HG02981 (cell line): ENCODE results near the gene CHRNA9.

Source experiments
- ATAC-seq: cut with Tn5 transposase; IDR thresholded peaks from one replicate; pipeline ENCODE4 v1.9.1; 2021; ENCODE audit warnings: mild to moderate bottlenecking, moderate library complexity; ENCODE audit not compliant: unreplicated experiment

CHRNA9 gene

DNA sequence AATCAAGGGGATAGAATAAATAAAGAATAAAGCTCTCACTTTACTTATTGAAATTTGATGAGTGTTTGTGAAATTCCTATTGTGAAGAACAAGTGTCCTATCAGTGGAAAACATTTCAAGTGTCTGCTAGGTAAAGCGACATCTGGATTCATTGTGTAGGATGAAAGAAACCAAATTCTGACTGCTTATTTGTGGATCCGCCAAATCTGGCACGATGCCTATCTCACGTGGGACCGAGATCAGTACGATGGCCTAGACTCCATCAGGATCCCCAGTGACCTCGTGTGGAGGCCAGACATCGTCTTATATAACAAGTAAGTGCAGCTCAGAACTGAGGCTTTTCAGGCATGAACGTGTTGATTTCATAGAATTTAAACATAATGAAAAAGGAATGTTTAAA is 1.9 kb downstream of the CHRNA9 start:
- no peak for ATAC-seq

DNA sequence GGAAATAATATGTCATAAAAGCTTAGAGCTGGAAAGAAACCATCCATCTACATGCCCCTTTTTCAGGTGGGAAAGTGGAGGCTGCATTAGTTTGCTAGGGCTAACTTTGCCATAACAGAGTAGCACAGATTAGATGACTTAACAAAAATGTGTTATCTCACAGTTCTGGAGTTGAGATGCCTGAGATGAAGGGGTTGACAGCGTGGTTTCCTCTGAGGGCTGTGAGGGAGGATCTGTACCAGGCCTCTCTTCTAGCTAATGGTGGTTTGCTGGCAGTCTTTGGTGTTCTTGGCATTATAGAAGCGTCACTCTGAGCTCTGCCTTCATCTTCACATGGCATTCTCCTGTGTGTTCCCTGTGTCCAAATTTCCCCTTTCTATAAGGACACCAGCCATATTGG is 2.4 kb downstream of the CHRNA9 start:
- no peak for ATAC-seq

DNA sequence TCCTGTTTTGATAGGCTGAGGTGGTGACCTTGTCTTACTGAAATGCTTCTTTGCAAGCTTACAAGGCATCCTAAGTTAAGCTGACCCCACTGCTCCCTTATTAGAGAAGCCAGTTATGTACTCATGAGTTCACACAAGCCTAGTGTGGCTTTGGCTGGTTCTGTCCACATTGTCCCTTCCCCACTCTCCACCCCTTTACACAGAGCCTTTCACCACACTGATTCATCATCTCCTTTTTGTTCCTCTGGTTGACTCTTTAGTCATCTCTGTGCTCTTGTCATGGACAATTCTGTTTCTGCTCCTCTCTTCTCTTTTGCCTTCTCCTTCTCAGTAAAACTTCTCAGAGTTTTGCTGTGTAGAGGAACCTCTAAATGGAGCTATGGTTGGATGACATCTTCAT is 4.9 kb downstream of the CHRNA9 start:
- ATAC-seq, result no peak

DNA sequence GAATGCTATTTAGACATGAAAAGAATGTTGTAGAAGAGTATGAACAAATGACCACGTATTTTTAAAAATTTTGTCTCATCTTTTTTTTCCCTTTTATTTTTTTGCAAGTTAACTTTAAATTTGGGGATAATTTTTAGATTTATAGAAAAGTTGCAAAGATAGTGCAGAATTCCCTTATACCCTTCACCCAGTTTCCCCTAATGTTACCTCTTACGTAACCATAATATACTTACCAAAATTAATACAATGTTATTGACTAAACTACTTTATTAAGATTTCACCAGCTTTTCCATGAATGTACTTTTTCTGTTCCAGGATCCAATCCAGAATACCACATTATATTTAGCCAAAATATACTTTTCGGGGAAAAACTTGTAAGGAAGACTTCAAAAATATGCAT is 12.3 kb downstream of the CHRNA9 start:
- ATAC-seq, result no peak

DNA sequence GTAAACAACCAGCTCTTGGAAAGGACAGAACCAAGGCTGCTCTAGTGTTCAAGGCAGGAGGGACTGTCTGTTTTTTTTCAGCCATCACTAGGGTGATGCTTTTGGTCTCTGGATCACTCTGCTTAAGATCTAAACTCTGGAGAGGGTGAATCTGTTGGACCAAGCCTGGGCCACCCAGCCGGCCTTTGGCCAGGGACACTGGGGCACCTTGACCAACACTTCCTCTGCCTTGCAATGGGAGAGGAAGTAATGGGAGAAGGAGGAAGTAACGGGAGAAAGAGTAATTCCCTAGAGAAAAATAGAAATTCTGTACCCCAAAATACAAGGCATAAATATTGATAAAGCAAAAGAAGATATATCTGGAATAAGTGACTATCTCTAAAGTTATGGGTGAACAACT is 12.9 kb downstream of the CHRNA9 start:
- ATAC-seq, result no peak

DNA sequence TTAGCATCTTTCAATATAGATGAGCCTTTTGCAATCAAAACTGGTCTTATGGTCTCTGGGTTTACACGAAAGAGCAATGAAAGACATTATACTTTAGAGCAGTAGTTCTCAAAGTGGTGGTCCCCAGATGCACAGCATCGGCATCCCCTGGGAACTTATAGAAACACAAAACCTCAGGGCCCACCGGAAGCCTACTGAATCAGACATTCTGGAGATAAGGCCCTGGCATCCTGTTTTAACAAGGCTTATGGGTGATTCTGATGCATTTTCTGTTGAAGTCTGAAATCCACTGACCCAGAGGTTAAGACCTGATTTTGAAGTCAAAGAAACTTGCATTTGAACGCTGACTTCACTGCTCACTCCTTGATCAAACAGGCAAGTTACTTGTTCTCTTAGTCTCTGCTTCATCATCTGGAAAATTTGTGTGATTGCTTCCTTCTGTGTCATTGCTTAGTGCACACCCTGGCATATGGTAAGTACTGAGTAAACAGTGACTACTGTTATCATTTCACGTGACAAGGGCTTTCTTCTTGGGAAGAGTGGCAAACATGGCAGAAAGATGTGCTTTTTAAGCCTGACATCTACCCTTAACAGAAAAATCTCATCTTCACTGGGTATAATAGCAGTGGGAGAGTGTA is 14.5 kb downstream of the CHRNA9 start:
- no peak for ATAC-seq

DNA sequence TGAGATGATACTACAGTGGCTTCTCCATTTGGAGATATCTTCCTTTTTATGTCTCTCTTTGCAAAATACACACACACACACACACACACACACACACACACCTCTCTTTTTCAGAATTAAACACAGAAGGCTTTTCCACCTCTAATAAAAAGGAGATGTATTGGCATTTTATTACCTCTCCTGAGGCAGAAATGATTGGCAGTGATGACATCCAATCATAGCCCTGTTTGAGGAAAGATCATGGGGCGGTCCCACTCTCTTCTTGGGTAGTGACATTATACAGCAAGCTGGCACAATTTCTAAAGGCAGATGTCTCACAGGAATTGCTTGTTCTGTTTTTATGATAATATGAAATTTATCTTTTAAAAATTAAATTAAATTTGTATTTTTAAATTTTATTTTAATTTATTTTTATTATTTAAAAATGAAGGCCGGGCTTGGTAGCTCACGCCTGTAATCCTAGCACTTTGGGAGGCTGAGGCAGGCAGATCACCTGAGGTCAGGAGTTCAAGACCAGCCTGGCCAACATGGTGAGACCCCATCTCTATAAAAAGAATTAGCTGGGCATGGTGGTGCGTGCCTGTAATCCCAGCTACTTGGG is 15.6 kb downstream of the CHRNA9 start:
- ATAC-seq, result no peak

DNA sequence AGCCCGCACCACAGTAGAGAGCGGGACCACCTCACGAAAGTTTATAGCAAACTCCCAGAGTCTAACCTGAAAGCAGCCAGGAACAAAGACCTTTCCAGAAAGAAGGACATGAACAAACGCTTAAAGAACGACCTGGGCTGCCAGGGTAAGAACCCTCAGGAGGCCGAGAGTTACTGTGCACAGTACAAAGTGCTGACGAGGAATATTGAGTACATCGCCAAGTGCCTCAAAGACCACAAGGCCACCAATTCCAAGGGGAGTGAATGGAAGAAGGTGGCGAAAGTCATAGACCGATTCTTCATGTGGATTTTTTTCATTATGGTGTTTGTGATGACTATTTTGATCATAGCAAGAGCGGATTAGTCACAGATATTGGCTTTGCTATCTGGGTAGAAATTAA is 19.0 kb downstream of the CHRNA9 start:
- ATAC-seq, result no peak

DNA sequence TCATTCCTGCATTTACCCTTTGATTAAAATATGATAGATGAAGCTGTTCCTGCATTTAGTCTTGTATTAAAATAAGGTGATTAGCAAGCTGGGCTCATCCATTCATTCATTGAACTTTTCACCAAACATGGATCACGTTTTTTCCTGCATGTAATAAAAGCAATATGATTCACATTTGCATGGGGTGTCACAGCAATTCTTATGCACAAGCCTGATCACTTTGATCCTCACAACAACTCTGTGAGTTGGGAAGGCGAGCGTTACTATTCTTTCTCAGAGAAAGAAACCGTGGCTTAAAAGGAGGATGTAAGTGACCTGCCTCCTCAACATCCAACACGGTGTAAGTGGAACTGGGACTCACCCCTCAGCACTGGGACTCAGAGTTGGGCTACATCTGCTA is 20.0 kb downstream of the CHRNA9 start:
- ATAC-seq, result no peak

DNA sequence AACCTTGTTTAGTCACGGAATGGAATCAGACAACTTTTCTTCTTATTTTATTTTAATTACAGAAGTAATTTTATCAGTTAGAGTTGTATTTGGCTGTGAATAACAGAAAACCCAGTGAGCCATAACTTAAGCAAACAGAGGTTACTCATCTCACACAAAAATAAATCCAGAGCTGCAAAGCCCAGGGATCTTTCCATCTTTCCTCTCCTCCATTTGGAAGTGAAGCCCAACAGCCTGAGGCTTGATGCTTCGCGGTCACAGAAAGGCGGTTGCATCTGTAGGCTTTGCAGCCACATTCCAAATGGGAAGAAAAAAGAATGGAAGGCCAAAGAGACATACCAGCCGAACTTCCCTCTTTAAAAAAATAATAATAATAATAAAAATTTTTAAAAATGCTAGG is 22.6 kb downstream of the CHRNA9 start:
- no peak for ATAC-seq

DNA sequence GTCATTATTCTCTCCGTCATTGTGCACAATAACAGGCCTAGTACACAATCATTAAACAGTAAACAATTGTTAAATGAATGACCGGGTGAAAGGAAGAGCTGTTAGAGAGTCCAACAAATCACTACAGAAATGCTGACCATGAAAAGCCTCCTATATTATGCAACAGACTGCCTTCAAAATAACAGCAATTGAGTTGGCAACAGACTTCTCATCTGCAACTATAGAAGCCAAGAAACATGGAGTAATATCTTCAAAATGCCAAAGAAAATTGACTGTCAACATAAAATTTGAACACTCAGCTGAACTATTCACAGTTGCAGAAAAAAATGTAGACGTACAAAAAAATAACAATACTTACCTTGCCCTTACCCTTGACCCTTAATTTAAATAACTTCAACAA is 26.2 kb downstream of the CHRNA9 start:
- ATAC-seq, result no peak

DNA sequence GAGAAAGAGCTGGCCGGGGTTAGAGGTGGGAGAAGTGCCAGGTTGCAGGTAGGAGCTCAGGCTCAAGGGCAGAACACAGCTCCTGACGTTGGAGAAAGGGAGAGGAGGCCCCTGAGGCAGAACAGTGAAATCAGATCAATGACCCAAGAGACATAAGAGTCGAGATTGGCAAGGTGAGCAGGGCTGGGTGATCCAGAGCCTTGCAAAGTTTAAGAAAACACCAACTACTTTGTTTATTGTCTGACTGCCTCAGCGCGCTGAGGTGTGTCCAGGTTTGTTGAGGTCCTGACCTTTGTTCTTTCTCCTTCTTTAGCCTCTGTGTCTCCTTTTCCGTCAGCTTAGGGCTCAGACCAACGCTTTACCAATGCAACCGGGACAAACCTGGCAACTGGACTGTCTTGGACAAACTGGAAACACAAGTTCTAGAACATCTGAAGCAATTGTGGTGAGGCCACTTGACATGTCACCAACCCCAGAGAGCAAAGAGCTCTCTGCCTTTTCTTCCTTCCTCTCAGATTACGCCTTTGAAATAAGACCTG is 28.3 kb downstream of the CHRNA9 start:
- ATAC-seq, result no peak

DNA sequence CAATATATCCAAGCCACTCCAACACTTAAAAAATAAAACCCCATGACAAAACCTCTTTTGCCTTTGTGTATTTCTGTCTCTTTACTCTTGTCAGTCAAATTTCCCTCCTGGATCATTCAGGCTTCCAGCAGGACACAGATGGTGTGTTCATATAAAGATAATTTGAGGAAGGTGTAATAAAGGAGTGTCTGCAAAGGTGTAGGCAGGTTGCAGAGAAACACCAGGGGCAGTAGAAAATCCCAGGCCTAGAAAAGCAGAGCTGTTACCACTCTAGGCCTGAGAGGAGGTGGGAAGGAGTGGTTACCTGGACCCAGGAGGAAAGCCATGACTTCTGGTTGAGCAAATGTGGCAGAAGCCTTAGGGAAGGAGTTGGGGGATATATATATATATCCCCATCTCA is 28.8 kb downstream of the CHRNA9 start:
- no peak for ATAC-seq

DNA sequence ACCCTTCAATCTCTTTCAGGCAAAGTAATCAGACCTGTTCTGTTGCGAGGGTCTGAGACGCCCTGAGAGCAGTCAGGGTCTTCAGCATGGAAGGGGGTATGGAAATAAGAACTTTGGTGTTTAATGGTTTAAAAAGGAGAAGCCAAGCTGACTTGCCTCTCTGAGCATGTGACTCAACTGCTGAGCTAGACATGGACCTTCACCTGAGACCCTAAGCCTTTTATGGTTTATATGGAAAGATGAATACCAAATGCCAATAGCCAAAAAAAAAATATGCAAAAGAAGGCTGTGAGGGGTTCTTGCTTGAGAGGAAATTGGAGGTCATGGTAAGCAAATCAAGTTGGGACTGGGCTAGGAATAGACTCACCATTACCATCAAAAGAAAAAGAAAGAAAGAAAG is 30.6 kb downstream of the CHRNA9 start:
- no peak for ATAC-seq

DNA sequence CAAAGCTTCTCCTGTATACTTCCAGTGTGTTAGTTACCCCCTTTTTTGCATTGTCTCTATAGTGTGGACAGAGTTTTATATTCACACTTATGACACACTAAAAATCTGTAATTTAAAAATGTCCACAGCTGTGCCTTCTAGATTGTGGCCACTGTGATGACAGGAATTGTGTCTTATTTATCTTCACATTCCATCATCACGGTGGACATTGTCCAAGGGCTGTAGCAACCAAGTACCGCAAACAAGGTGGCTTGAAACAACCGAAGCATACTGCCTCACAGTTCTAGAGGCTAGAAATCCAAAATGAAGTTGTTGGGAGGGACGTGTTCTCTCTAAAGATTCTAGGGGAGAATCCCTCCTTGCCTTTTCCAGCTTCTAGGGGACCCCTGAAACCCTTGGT is 32.3 kb downstream of the CHRNA9 start:
- ATAC-seq, result no peak

DNA sequence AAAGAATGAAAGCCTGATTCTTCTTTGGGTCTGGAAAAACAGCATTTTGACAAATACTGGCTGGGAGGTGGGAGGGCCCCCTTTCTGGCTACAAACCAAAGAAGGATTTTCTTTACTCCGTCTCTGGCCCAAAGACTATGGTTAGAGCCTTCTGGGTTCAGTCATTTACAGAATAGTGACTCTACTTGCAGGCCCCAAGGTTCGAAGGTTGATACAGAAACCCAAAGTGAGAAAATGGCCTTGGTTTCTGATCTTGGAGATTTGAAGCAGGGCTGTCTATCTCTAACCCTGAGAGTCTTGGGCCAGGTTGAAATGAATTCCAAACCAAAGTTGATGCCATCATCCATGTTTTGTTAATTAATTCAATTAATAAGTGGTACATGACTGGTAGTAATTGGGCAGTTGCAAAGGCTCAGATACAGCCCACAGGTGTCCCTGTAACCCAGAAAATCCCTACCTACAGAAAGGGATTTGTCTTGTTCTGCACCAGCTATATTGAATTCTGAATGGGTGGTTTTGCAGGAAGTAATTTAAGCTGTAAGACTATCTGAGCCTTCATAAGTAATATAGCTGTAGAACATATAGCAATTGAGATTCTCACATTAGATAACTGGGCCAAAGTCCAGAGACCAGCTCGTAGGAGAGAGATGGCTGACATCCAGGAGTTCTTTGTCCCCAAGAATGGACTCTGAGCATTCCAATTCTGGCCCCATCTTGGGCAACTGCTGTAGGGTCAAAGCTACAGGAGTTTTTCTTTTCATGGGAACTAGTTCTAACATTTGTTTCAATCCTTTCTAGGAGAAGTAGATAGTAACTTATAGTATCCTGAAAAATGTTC is 34.5 kb downstream of the CHRNA9 start:
- ATAC-seq, result no peak

DNA sequence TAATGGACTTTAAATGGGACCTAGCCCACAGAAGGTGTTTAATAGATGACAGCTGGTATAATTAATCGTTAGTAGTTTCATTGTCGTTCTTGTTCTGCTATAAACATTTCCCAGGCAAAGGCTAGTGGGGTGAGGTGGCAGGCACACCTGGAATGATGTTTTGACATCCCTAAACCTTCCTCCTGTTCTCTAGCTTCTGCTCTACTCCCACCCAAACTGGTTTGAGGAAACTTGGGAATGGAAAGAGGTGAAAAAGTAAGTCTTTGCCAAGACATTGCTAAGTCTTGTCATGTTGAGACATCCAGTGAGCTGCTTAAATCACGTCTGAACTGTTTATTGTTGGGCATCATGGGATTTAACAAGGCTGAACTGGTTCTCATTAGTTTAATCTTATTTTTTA is 37.5 kb downstream of the CHRNA9 start:
- ATAC-seq, result no peak

DNA sequence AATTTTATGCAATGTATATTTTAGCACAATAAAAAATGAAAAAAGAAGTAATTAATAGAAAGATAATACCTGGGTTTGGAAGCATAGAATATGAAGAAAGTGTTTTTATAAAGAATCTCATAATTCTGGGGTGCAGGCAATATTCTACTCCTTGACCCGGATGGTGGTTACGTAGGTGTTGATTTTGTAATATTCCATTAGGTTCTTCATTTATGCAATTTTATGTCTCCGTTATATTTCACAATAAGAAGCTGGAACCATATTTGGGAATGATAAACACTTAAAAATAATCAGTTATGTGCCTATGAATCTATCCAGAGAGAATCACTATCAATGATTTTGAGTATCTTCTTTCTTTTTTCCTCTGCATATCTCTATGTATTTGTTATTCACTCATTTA is 38.5 kb downstream of the CHRNA9 start:
- ATAC-seq, result no peak

DNA sequence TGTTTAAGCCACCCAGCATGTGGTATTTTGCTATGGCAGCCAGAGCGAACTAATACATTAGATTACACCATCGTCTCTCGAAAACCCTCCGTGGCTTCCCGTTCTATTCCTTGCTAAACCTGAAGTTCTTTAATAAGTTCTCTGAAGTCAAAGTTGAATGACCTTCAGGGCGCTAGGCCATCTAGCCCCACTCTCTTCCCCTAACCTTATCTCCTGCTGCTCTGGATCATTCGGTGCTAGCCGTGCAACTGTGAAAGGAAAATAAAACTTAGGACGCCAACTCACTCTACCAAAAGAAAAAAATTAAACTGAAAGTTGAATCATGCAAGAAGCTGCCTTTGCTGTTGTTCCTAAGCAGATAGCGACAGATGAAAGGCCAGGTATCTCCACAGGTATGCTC is 40.0 kb downstream of the CHRNA9 start:
- no peak for ATAC-seq

DNA sequence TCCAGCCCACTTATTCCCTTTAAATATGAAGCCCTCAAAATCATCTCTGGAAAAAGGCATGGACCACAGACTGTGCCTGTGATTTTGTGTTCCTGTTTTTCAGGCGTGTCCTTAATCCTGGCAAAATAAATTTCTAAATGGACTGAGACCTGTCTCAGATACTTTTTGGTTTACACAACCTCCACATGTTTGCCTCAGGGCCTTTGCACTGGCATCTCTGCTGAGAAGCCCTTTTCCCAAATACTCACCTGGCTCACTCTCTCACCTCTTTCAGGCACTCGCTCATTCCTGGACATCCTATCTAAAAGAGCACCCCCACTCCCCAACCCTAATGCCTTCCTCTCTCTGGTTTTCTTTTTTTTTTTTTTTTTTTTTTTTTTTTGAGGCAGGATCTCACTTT is 40.5 kb downstream of the CHRNA9 start:
- no peak for ATAC-seq

DNA sequence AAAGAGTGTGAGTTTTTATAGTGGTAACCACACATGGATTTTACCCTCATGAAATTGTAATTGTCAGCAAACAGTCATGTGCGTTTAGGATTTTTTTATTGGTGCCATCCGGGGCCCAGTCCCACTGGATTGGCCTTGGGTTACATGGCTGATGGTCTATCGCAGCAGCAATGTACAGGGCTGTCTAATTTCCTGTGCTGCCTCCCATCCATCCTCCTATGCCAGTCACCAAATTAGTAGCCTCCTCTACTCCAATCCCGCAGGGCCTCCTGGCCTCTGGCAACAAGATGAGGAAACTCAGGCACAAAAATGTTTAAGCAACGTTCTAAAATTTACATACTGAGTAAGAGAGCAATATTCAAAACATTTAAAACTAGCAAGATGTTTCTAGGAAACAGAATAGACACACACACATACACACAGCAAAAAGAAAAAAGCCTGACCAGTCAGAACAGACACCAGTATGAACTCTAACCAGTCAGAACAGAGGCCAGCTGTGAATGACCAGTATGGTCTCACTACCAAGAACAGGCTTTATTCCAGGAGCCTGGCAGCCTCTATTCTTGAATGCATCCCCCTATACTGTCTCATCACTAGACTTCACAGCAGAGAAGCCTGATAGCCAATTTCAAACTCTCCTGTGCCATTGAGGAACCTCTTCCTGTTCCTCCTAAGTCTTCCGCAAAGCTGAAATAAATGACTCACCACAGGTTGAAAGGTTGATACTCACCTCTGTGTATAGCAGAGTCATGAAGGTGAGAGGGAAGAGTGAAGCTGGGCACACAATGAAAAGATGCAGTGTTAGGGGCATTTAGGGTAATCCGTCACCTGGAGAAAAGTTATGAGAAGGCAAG is 42.6 kb downstream of the CHRNA9 start:
- ATAC-seq, result no peak
